A549 (cell line): ENCODE results near the gene PLEKHA6.
A peak's percentile ranks its signal among the peaks of the same experiment; 100 is the strongest.

Source experiments
- CHD4 ChIP-seq: fragments of 200-600 bp; sonication (generic); IDR thresholded peaks from 2 replicates; pipeline ENCODE4 v1.6.1; 2016; ENCODE audit warnings: antibody characterized with exemption, mild to moderate bottlenecking, borderline replicate concordance
- CTCF ChIP-seq: fragments of >200 bp; sonication (Bioruptor Twin); formaldehyde crosslinking; IDR thresholded peaks from 3 replicates; pipeline ENCODE4 v1.5.1; 2016
- ESRRA ChIP-seq: fragments of 150-350 bp; IDR thresholded peaks from 2 replicates; pipeline ENCODE4 v1.6.1; 2014; ENCODE audit warnings: mild to moderate bottlenecking, low read length, borderline replicate concordance
- JUNB ChIP-seq: fragments of >200 bp; sonication (Bioruptor Twin); formaldehyde crosslinking; IDR thresholded peaks from 2 replicates; pipeline ENCODE4 v1.6.1; 2016
- MAX ChIP-seq: IDR thresholded peaks from 2 replicates; pipeline ENCODE4 v1.6.1; 2012
- MAZ ChIP-seq: fragments of 150-350 bp; IDR thresholded peaks from 2 replicates; pipeline ENCODE4 v1.6.1; 2014; ENCODE audit warnings: antibody characterized with exemption, low read depth, low read length, borderline replicate concordance
- MYC ChIP-seq: IDR thresholded peaks from 2 replicates; pipeline ENCODE4 v1.6.1; 2012; ENCODE audit warnings: mild to moderate bottlenecking, inconsistent platforms, low read length, improper control_type of control experiment, borderline replicate concordance
- POLR2A ChIP-seq: IDR thresholded peaks from 2 replicates; pipeline ENCODE4 v1.6.1; 2012; ENCODE audit warnings: mild to moderate bottlenecking, low read length
- REST ChIP-seq: fragments of 200-600 bp; sonication (generic); IDR thresholded peaks from 2 replicates; pipeline ENCODE4 v1.6.1; 2016; ENCODE audit warnings: antibody characterized with exemption, mild to moderate bottlenecking, moderate library complexity
- RNF2 ChIP-seq: fragments of 200-600 bp; sonication (generic); IDR thresholded peaks from 2 replicates; pipeline ENCODE4 v1.6.1; 2016; ENCODE audit warnings: low read depth, mild to moderate bottlenecking, antibody characterized with exemption, moderate library complexity, borderline replicate concordance

- no peak for TF ChIP-seq REST
- TF ChIP-seq CTCF: 0 out of 3 replicates have a peak, but pooled peaks have one; percentile 9
- no peak for TF ChIP-seq CHD4
- no peak for TF ChIP-seq MAX
- TF ChIP-seq JUNB: no peak
- TF ChIP-seq ESRRA: no peak
- TF ChIP-seq MYC: no peak
- no peak for TF ChIP-seq MAZ
- no peak for TF ChIP-seq POLR2A
- TF ChIP-seq RNF2: no peak
These were observed 57.0 kb downstream of the PLEKHA6 start for GRCh38 chr1:204302769-204303168.
